Psoas muscle (tissue), 8 donors: ENCODE measurements around the gene WDR17. TPM values are rescaled to one million over a fixed set of nuclear protein-coding genes. Genes with fewer than 3 reads are reported as not detected.

Experiments used
- ATAC-seq, 4 donors: fragments of 200-7000 bp; cut with Tn5 transposase; one replicate each; pipeline ENCODE4 v1.9.1; 2020; ENCODE audit warnings: moderate library complexity in 3 of 4, mild to moderate bottlenecking in 2 of 4
- DNase-seq, 2 donors: peaks; one replicate each; pipeline ENCODE4 v3.0.0-alpha.2; 2020
- H3K27ac ChIP-seq: fragments of 200-600 bp; one replicate; pipeline ENCODE4 v1.8.0; 2022
- H3K27me3 ChIP-seq, 3 donors: fragments of 200-600 bp in 1 of 3; one replicate each; pipeline versions ENCODE4 v1.6.1 to v1.8.0; 2013 to 2022; ENCODE audit warnings: low read length in 2 of 3, mild to moderate bottlenecking in 2 of 3, moderate library complexity in 1 of 3; ENCODE audit not compliant: insufficient read depth in 3 of 3
- H3K36me3 ChIP-seq, 2 donors: fragments of 200-600 bp in 1 of 2; one replicate each; pipeline versions ENCODE4 v1.6.1 to v1.8.0; 2013 to 2022; ENCODE audit warnings: low read depth in 1 of 2, mild to moderate bottlenecking in 1 of 2, moderate library complexity in 1 of 2; ENCODE audit not compliant: insufficient read depth in 1 of 2
- H3K4me1 ChIP-seq: fragments of 200-600 bp; one replicate; pipeline ENCODE4 v1.8.0; 2022
- H3K4me3 ChIP-seq: fragments of 200-600 bp; one replicate; pipeline ENCODE4 v1.8.0; 2022; ENCODE audit warnings: mild to moderate bottlenecking
- H3K9me3 ChIP-seq: fragments of 200-600 bp; one replicate; pipeline ENCODE4 v1.8.0; 2022
- WGBS, 3 donors: extraction: QIAGEN DNeasy Blood & Tissue Kit; methylation state at CpG; one replicate each; pipeline versions ENCODE4 v1.1.6 to v1.1.7; 2013; 5-methylcytosine and 5-hydroxymethylcytosine counted together
- intact Hi-C, 2 donors: fragments of 100-400 bp; cut with DNase I; formaldehyde crosslinking; loops; one replicate each; pipeline versions ENCODE4 v1.11.0 to v1.14.2; 2022
- polyA plus RNA-seq, 3 donors: library from polyadenylated mRNA; stranded (reverse); fragments of 200-250 nt; gene quantifications; one replicate each; pipeline ENCODE4 v1.2.3, GENCODE V29; 2013
- total RNA-seq, 4 donors: library from RNA; stranded (reverse); fragmentation: NEBNext Ultra II Directional in 2 of 4; extraction: Animal tissue kit (Norgen Biotek cat#: 25700) in 2 of 4; gene quantifications; one replicate each; pipeline versions ENCODE4 v1.2.1 to v1.2.4, GENCODE V29; 2021 to 2023
- TF ChIP-seq, protein P1 (sequence below): fragments of 200-600 bp; IDR thresholded peaks from one replicate; pipeline ENCODE4 v1.8.0; 2022; ENCODE audit warnings: antibody characterized with exemption
- donor health status: healthy with polysubstance abuse.
- donor health status: DM: no; HTN: no; CAD: no; lungs with moderate emphysema.
- donor health status: Bipolar disorder and iron deficiency.
- donor health status: healthy.
- donor health status: DM: yes; HTN: yes; CAD: no.
- donor health status: DM: no; HTN: no; CAD: no.
- donor health status: DM: no; HTN: no; CAD: no.
- donor health status: DM: yes; HTN: yes; CAD: no.

WDR17 gene
- total and polyA plus RNA-seq, 7 donors: 0.08 to 0.75 (median 0.46) TPM

DNA sequence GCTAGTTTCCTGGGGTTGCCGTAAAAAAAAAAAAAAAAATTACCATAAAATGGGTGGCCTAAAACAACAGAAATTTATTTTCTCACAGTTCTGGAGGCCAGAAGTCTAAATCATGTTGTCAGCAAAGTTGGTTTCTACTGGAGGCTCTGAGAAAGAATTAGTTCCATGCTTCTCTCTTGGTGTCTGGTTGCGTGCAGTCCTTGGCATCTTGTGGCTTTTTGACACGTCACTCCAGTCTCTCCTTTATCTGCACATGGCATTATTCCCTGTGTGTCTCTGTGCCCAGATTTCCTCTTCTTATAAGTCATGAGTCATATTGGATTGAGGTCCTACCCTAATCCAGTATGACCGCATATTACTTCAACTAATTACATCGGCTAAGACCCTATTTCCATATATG, 91.0 kb downstream of the WDR17 start:
- DNase-seq: peak in 1 of 2 donors; percentile 56
- peak; percentile 97 to 99 (median 98) for ATAC-seq
- TF ChIP-seq, protein P1, sequence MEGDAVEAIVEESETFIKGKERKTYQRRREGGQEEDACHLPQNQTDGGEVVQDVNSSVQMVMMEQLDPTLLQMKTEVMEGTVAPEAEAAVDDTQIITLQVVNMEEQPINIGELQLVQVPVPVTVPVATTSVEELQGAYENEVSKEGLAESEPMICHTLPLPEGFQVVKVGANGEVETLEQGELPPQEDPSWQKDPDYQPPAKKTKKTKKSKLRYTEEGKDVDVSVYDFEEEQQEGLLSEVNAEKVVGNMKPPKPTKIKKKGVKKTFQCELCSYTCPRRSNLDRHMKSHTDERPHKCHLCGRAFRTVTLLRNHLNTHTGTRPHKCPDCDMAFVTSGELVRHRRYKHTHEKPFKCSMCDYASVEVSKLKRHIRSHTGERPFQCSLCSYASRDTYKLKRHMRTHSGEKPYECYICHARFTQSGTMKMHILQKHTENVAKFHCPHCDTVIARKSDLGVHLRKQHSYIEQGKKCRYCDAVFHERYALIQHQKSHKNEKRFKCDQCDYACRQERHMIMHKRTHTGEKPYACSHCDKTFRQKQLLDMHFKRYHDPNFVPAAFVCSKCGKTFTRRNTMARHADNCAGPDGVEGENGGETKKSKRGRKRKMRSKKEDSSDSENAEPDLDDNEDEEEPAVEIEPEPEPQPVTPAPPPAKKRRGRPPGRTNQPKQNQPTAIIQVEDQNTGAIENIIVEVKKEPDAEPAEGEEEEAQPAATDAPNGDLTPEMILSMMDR: no peak
- Histone ChIP-seq H3K4me3 (no peak overlapping the region), H3K27ac (peak overlapping the region; percentile 65), H3K9me3 (no peaks in the 10 kb centered on the region), H3K36me3 (no peaks in the 10 kb centered on the region), H3K27me3 (no peaks in the 10 kb centered on the region), H3K4me1 (peaks cover 8% of the 10 kb centered on the region)
- 31 to 39% (median 35%) methylated on average over 5 of the region's 5 CpGs for WGBS, 3 donors
- intact Hi-C loops: loop anchor here (2.0 to 10.0 kb wide), 3 partner anchors 30 to 121 kb away; no protein-coding TSS in a partner anchor

DNA sequence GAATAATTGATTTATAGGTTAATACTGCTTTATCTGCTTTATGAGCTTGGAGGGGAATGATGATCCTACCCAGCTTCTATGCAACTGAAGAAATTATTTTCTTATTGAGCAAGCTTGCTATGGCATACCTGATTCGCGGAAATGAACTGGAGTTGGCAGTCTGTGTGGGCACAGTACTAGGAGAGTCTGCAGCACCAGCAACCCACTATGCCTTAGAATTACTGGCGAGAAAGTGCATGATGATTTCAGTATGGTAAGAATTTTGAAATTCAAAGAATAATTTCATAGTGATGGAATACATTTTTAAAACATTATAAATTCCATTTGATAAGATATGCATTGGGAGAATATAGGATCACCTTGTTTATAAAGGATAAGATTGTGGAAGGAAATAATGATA, 97.4 kb downstream of the WDR17 start:
- no peaks in the 10 kb centered on the region for H3K36me3 ChIP-seq
- no peak overlapping the region for H3K4me3 ChIP-seq
- WGBS, 3 donors: 90 to 98% (median 96%) methylated on average over 3 of the region's 3 CpGs
- TF ChIP-seq, protein P1: no peak
- H3K9me3 ChIP-seq: no peaks in the 10 kb centered on the region
- no peaks in the 10 kb centered on the region for H3K27me3 ChIP-seq
- ATAC-seq (no peak), DNase-seq (no peak)
- H3K27ac ChIP-seq: no peak overlapping the region
- intact Hi-C loops: no loop called here
- H3K4me1 ChIP-seq: no peaks in the 10 kb centered on the region

DNA sequence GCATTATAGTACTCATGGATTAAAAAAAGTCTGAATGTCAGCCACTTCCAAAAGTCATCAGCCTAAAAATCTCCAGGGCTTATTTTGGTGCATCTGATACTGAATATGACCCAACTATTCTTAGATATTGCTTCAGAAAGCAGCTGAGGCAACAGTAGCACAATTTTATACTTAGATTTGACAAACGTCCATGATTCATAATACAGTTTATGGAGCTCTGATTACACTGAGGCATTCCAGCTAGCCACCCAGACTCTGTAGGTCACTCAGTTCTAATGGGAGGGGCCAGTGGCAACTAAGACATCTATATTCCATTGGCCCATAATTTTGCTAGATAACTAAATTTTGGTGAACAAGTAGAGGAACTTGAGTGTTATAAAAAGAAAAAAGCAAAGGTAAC, 119.4 kb downstream of the WDR17 start:
- TF ChIP-seq, protein P1: no peak
- Histone ChIP-seq H3K9me3 (no peaks in the 10 kb centered on the region), H3K4me1 (peaks cover 38% of the 10 kb centered on the region), H3K4me3 (no peak overlapping the region), H3K36me3 (no peaks in the 10 kb centered on the region), H3K27me3 (no peaks in the 10 kb centered on the region), H3K27ac (peak overlapping the region; percentile 90)
- 9 to 23% (median 9%) methylated on average over 1 of the region's 1 CpG for WGBS, 3 donors
- ATAC-seq (peak; percentile 87 to 97 (median 93)), DNase-seq (no peak)
- intact Hi-C loops: no loop called here

DNA sequence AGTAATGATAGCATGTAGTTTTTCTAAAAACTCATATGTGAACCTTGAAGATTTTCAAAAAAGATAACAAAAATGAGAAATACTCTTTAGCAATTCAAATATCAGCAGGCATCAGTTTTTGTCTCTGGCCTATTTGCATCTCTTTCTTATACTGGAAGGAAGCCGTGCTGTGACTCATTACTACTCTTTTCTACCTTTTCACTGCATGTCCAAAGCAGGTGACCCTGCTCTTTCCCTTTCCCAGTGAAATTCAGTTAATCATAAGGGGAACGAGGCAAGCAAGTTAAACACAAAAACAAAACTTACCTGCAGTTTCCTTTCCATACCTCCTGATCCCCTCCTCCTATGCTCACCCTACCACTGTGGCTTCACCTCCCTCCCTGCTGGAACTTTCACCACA, 120.4 kb downstream of the WDR17 start:
- Histone ChIP-seq H3K36me3 (no peaks in the 10 kb centered on the region), H3K9me3 (no peaks in the 10 kb centered on the region), H3K4me1 (peaks cover 38% of the 10 kb centered on the region), H3K27me3 (no peaks in the 10 kb centered on the region), H3K27ac (peak overlapping the region; percentile 90), H3K4me3 (no peak overlapping the region)
- ATAC-seq (no peak), DNase-seq (no peak)
- TF ChIP-seq, protein P1: no peak
- intact Hi-C loops: loop anchor here in 1 of 2 donors (2.0 kb wide), 1 partner anchor 29 kb away; no protein-coding TSS in a partner anchor
- 58 to 75% (median 70%) methylated on average over 2 of the region's 2 CpGs for WGBS, 3 donors
